ACC112 (cell line): ENCODE data around the gene PRUNE1.

Experiments
- H2AFZ ChIP-seq: fragments of 200-600 bp; sonication (generic); one replicate; pipeline ENCODE4 v1.6.0; 2017; ENCODE audit warnings: antibody characterized with exemption, low read length; ENCODE audit not compliant: unreplicated experiment
- H3K27ac ChIP-seq: fragments of 200-600 bp; sonication (generic); 2 replicates; pipeline ENCODE4 v1.5.1; 2014; ENCODE audit warnings: low read depth, mild to moderate bottlenecking, antibody characterized with exemption, low read length, moderate library complexity
- H3K27me3 ChIP-seq: fragments of 200-600 bp; sonication (generic); 2 replicates; pipeline ENCODE4 v1.6.1; 2014; ENCODE audit warnings: mild to moderate bottlenecking, antibody characterized with exemption, low read length, moderate library complexity, mixed read lengths; ENCODE audit not compliant: insufficient read depth
- H3K36me3 ChIP-seq: fragments of 200-600 bp; sonication (generic); 2 replicates; pipeline ENCODE4 v1.6.1; 2016; ENCODE audit warnings: mild to moderate bottlenecking, antibody characterized with exemption, low read length, moderate library complexity, mixed read lengths; ENCODE audit not compliant: insufficient read depth
- H3K4me1 ChIP-seq: fragments of 200-600 bp; sonication (generic); one replicate; pipeline ENCODE4 v1.6.1; 2016; ENCODE audit warnings: low read length, mixed read lengths; ENCODE audit not compliant: insufficient read depth, unreplicated experiment, control insufficient read depth
- H3K4me3 ChIP-seq: fragments of 200-600 bp; sonication (generic); 2 replicates; pipeline ENCODE4 v1.5.1; 2014; ENCODE audit warnings: mild to moderate bottlenecking, low read depth, low read length
- H3K79me2 ChIP-seq: fragments of 200-600 bp; sonication (generic); one replicate; pipeline ENCODE4 v1.6.0; 2016; ENCODE audit warnings: low read length; ENCODE audit not compliant: control insufficient read depth, unreplicated experiment, insufficient read depth

PRUNE1 gene

GRCh38 chr1:150970808-150971582, 37.3 kb upstream of the PRUNE1 start:
- H3K36me3 ChIP-seq: peaks cover 19% of the 10 kb centered on the region
- peak overlapping the region; percentile 62 for H3K27ac ChIP-seq
- peak overlapping the region; percentile 99 for H3K4me3 ChIP-seq
- H3K27me3 ChIP-seq: no peaks in the 10 kb centered on the region
- peaks cover 32% of the 10 kb centered on the region for H3K4me1 ChIP-seq
- peaks cover 61% of the 10 kb centered on the region for H3K79me2 ChIP-seq
- H2AFZ ChIP-seq: no peak overlapping the region

GRCh38 chr1:150971583-150972416, 36.4 kb upstream of the PRUNE1 start:
- H3K79me2 ChIP-seq: peaks cover 61% of the 10 kb centered on the region
- peaks cover 11% of the 10 kb centered on the region for H3K36me3 ChIP-seq
- H3K4me3 ChIP-seq: peak overlapping the region; percentile 99
- H2AFZ ChIP-seq: no peak overlapping the region
- H3K4me1 ChIP-seq: peaks cover 40% of the 10 kb centered on the region
- H3K27me3 ChIP-seq: no peaks in the 10 kb centered on the region
- peak overlapping the region; percentile 62 for H3K27ac ChIP-seq

GRCh38 chr1:150972417-150972940, 35.8 kb upstream of the PRUNE1 start:
- no peaks in the 10 kb centered on the region for H3K27me3 ChIP-seq
- H3K27ac ChIP-seq: peak overlapping the region; percentile 62; the same call in 1 of the 2 replicates
- peak overlapping the region; percentile 99 for H3K4me3 ChIP-seq
- H3K36me3 ChIP-seq: peaks cover 5% of the 10 kb centered on the region
- peaks cover 47% of the 10 kb centered on the region for H3K4me1 ChIP-seq
- no peak overlapping the region for H2AFZ ChIP-seq
- peaks cover 61% of the 10 kb centered on the region for H3K79me2 ChIP-seq

GRCh38 chr1:150973258-150973835, 34.9 kb upstream of the PRUNE1 start:
- Histone ChIP-seq H3K4me3 (peak overlapping the region; percentile 99), H2AFZ (no peak overlapping the region), H3K4me1 (peaks cover 56% of the 10 kb centered on the region), H3K36me3 (no peaks in the 10 kb centered on the region), H3K79me2 (peaks cover 58% of the 10 kb centered on the region), H3K27ac (peak overlapping the region; percentile 64), H3K27me3 (no peaks in the 10 kb centered on the region)

GRCh38 chr1:150973836-150974579, 34.2 kb upstream of the PRUNE1 start:
- peaks cover 61% of the 10 kb centered on the region for H3K4me1 ChIP-seq
- H3K36me3 ChIP-seq: no peaks in the 10 kb centered on the region
- H2AFZ ChIP-seq: peak overlapping the region; percentile 57
- H3K27me3 ChIP-seq: no peaks in the 10 kb centered on the region
- H3K4me3 ChIP-seq: peak overlapping the region; percentile 99
- peak overlapping the region; percentile 64 for H3K27ac ChIP-seq
- H3K79me2 ChIP-seq: peaks cover 52% of the 10 kb centered on the region

- peak within 1 kb of the TSS; percentile 64 for H3K27ac ChIP-seq
- H2AFZ ChIP-seq: peak within 1 kb of the TSS; percentile 57
- H3K27me3 ChIP-seq: no peaks in the 10 kb centered on the region
- H3K4me3 ChIP-seq: peak within 1 kb of the TSS; percentile 99
- peaks cover 46% of the 10 kb centered on the region for H3K79me2 ChIP-seq
- no peaks in the 10 kb centered on the region for H3K36me3 ChIP-seq
- H3K4me1 ChIP-seq: peaks cover 65% of the 10 kb centered on the region
Observed at GRCh38 chr1:150974580-150975478, 33.4 kb upstream of the PRUNE1 start, which contains the start of gene CERS2. CERS2 (minus strand) TSS chr1:150974835; CDS start chr1:150969090, 5,745 bp downstream.

GRCh38 chr1:150976401-150976821, 31.8 kb upstream of the PRUNE1 start:
- H3K27me3 ChIP-seq: no peaks in the 10 kb centered on the region
- 0 out of 2 replicates have a peak overlapping the region, but pooled peaks have one; percentile 49 for H3K4me3 ChIP-seq
- H3K27ac ChIP-seq: peak overlapping the region; percentile 80
- no peaks in the 10 kb centered on the region for H3K36me3 ChIP-seq
- H3K4me1 ChIP-seq: peaks cover 60% of the 10 kb centered on the region
- peaks cover 31% of the 10 kb centered on the region for H3K79me2 ChIP-seq
- no peak overlapping the region for H2AFZ ChIP-seq

- Histone ChIP-seq H3K36me3 (no peaks in the 10 kb centered on the region), H3K27me3 (no peaks in the 10 kb centered on the region), H3K4me1 (peaks cover 60% of the 10 kb centered on the region), H3K27ac (peak overlapping the region; percentile 80), H2AFZ (peak overlapping the region; percentile 53), H3K4me3 (peak overlapping the region; percentile 49), H3K79me2 (peaks cover 25% of the 10 kb centered on the region)
Observed at GRCh38 chr1:150976879-150977694, 31.2 kb upstream of the PRUNE1 start.
